ENCODE measurements around the gene MAPK11.

The MAPK11 gene

GRCh38 chr22:50221410-50222300 is 48.5 kb downstream of the MAPK11 start:
- H3K27ac ChIP-seq: no peak overlapping the region

GRCh38 chr22:50220603-50221409 is 49.4 kb downstream of the MAPK11 start:
- TF ChIP-seq CTCF (conservative IDR thresholded peaks at IDR 0.05): no peak
- no peak for TF ChIP-seq ZFX (IDR thresholded peaks at IDR 0.05)
- no peak overlapping the region for H3K27ac ChIP-seq

More at GRCh38 chr22:50221410-50222300, 48.5 kb downstream of the MAPK11 start:
- TF ChIP-seq ZFX (IDR thresholded peaks at IDR 0.05): no peak

- peak overlapping the region; percentile 58 for H3K27ac ChIP-seq
- TF ChIP-seq ZFX (IDR thresholded peaks at IDR 0.05) (peak; percentile 29; the same call in 1 of the 2 replicates), CTCF (conservative IDR thresholded peaks at IDR 0.05) (no peak)
These were observed 50.2 kb downstream of the MAPK11 start for GRCh38 chr22:50219800-50220602.

GRCh38 chr22:50218996-50219727 is 51.0 kb downstream of the MAPK11 start:
- peak overlapping the region; percentile 58 for H3K27ac ChIP-seq
- no peak for TF ChIP-seq ZFX (IDR thresholded peaks at IDR 0.05)
- TF ChIP-seq CTCF (conservative IDR thresholded peaks at IDR 0.05): no peak

DNA sequence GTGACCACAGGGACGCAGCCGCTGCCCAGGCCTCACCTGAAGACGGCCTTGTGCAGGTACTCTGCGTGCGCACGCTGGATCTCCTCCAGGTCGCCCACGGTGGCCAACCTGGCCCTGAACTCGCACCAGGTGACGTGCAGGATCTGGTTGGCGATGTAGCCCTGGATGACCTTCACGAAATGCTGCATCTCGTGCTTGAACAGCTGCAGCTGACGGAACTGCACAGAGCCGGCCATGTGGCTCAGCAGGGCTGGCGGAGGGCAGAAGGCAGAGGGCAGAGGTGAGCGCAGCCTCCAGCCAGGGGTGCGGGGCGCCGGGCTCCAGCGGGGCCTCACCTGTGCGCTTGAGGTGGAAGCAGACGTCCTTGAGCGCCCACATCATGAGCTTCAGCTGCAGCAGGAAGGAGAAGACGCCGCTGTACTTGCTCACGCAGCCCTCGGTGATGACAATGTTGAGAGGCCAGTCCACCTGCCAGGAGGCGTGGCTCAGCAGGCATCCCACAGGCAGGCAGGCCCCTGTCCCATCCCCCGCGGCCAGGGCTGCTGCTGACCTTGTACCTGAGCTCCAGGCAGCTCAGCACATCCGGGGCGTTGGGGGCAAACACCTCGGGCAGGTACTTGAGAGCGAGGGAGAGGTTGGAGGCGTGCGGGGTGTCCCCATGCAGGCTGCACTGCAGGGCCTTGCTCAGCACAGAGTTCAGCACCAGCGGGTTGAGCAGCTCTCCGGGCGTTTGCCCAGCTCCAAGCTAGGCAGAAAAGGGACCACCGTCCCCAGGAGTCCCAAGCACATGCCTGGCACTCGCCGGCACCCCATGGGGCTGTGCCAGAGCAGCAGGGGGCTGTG is 51.8 kb downstream of the MAPK11 start:
- no peak for TF ChIP-seq CTCF (conservative IDR thresholded peaks at IDR 0.05)
- no peak for TF ChIP-seq ZFX (IDR thresholded peaks at IDR 0.05)
- peak overlapping the region; percentile 58 for H3K27ac ChIP-seq

GRCh38 chr22:50217543-50218152 is 52.5 kb downstream of the MAPK11 start:
- no peak for TF ChIP-seq CTCF (conservative IDR thresholded peaks at IDR 0.05)
- TF ChIP-seq ZFX (IDR thresholded peaks at IDR 0.05): no peak
- peak overlapping the region; percentile 58 for H3K27ac ChIP-seq
